Activated CD4-positive, alpha-beta memory T cell treated with anti-CD3 and anti-CD28 coated beads for 36 hours (primary cell): ENCODE measurements around the gene AVPR1B. TPM values are rescaled to one million over a fixed set of nuclear protein-coding genes. Genes with fewer than 3 reads are reported as not detected.

ENCODE experiments used
- CTCF ChIA-PET: fragments of 350-600 bp; sonication (Branson Sonifier 250); formaldehyde crosslinking; loops from one replicate; lab custom pipeline; 2021; ENCODE audit warnings: antibody characterized with exemption, inconsistent platforms; lab: Charles Lee
- POLR2A ChIA-PET: fragments of 350-600 bp; sonication (Branson Sonifier 250); formaldehyde crosslinking; loops from one replicate; lab custom pipeline; 2021; ENCODE audit warnings: antibody characterized with exemption; lab: Charles Lee
- DNase-seq: peaks from one replicate; pipeline ENCODE4 v3.0.0-alpha.2; 2020
- H3K27ac Mint-ChIP-seq: one replicate; pipeline ENCODE4 v1.8.0; 2021; ENCODE audit warnings: mixed read lengths
- H3K27me3 Mint-ChIP-seq: one replicate; pipeline ENCODE4 v1.8.0; 2021; ENCODE audit warnings: mixed read lengths
- H3K36me3 Mint-ChIP-seq: one replicate; pipeline ENCODE4 v1.8.0; 2021; ENCODE audit warnings: mixed read lengths
- H3K4me1 Mint-ChIP-seq: one replicate; pipeline ENCODE4 v1.8.0; 2021; ENCODE audit warnings: low read depth, mixed read lengths
- H3K4me3 Mint-ChIP-seq: one replicate; pipeline ENCODE4 v1.8.0; 2021; ENCODE audit warnings: mild to moderate bottlenecking, mixed read lengths
- H3K9me3 Mint-ChIP-seq: one replicate; pipeline ENCODE4 v1.8.0; 2021; ENCODE audit warnings: mixed read lengths
- intact Hi-C: fragments of 100-400 bp; cut with micrococcal nuclease; formaldehyde crosslinking; loops from one replicate; pipeline ENCODE4 v1.15.1; 2023
- total RNA-seq, 2 experiments: library from RNA; stranded (reverse); gene quantifications; one replicate each; pipeline ENCODE4 v1.2.3, GENCODE V29; 2021

The AVPR1B gene
- total RNA-seq, 2 experiments from 2014 or later: not detected

DNA sequence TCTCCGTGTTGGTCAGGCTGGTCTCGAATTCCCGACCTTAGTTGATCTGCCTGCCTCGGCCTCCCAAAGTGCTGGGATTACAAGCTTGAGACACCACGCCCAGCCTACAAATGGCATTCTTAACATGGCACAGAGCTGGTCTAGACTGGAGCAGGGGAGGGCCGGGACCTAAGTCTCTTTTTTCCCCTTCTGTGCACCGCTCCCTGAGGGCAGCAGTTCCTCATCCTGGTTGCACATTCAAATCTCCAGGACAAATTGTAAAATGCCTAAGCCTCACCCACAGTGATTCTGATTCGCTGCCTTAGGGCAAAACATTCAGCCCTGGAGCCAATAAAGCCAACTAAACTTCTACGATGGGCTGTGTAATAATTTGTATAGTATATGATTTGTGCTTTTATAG, 10.1 kb upstream of the AVPR1B start:
- CTCF ChIA-PET: interaction anchor here (1.3 kb wide), 1 partner anchor 21 kb away, joined by 3 read pairs; no protein-coding TSS in a partner anchor
- peaks cover 26% of the 10 kb centered on the region for H3K27me3 Mint-ChIP-seq
- no peak overlapping the region for H3K4me3 Mint-ChIP-seq
- H3K4me1 Mint-ChIP-seq: no peaks in the 10 kb centered on the region
- H3K9me3 Mint-ChIP-seq: peaks cover 4% of the 10 kb centered on the region
- no peak overlapping the region for H3K27ac Mint-ChIP-seq
- H3K36me3 Mint-ChIP-seq: peaks cover under 1% of the 10 kb centered on the region
- intact Hi-C loops: no loop called here
- POLR2A ChIA-PET: no interaction called here
- no peak for DNase-seq

DNA sequence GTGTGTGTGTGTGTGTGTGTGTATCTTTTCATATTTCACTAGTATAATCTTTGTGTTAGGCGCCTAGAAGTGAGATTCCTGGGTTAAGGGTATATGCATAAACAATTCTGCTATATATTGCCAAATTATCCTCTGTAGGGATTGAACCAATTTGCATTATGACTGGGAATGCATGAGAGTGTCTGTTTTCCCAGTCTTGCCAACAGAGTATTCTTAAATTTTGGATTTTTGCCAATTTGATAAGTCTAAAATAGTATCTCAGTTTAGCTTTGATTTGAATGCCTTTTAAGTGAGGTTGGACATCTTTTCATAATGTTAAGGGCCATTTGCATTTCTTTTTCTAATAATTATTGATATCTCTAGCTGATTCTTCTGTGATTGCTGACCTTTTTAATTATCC, 8.2 kb upstream of the AVPR1B start:
- peaks cover 4% of the 10 kb centered on the region for H3K36me3 Mint-ChIP-seq
- no peaks in the 10 kb centered on the region for H3K4me1 Mint-ChIP-seq
- H3K9me3 Mint-ChIP-seq: peaks cover 16% of the 10 kb centered on the region
- intact Hi-C loops: no loop called here
- ChIA-PET POLR2A (no interaction called here), CTCF (interaction anchor here (1.1 to 1.6 kb wide), 2 partner anchors 19 to 95 kb away, joined by 3 read pairs; no protein-coding TSS in a partner anchor)
- no peak for DNase-seq
- H3K27ac Mint-ChIP-seq: no peak overlapping the region
- H3K4me3 Mint-ChIP-seq: no peak overlapping the region
- peaks cover 26% of the 10 kb centered on the region for H3K27me3 Mint-ChIP-seq

DNA sequence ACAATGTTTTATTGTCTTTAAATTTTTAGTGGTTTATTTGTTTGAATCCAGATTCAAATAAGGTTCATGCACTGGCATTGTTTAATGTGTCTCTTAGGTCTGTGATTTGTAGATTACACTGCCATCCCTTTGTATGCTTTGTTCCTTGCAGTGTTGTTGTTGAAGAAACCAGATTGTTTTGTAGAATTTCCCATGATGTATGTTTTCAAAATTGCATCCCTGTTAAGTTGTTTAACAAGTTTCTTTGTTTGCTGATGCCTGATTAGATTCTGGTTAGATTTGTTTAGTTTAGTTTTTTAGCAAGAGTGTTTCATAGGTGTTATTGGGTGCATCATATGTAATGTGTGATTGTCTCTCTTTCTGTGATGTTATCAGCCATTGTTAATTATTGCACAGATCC, 5.5 kb upstream of the AVPR1B start:
- peaks cover 6% of the 10 kb centered on the region for H3K36me3 Mint-ChIP-seq
- ChIA-PET CTCF (no interaction called here), POLR2A (interaction anchor here (0.7 kb wide), 1 partner anchor 125 kb away, joined by 4 read pairs; no protein-coding TSS in a partner anchor)
- no peak overlapping the region for H3K4me3 Mint-ChIP-seq
- intact Hi-C loops: no loop called here
- peaks cover 2% of the 10 kb centered on the region for H3K4me1 Mint-ChIP-seq
- H3K27me3 Mint-ChIP-seq: peaks cover 33% of the 10 kb centered on the region
- H3K27ac Mint-ChIP-seq: no peak overlapping the region
- DNase-seq: no peak
- H3K9me3 Mint-ChIP-seq: peaks cover 16% of the 10 kb centered on the region

DNA sequence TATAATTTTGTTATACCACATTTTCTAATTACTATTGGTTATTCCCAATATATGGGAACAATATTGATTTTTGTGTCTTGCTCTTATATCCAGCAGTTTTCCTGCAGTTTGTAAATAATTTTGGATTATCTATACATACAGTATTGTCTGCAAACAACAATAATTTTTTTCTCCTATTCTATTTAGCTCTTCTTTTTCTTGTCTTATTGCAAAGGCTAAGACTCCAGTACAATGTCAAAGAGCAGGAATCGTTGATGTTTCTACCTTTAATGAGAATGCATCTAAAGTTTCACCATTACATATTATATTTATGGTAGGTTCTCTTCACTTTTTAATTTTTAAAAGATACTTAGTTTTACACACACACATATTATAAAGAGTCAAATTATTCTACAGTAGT, 4.1 kb upstream of the AVPR1B start:
- intact Hi-C loops: no loop called here
- H3K4me1 Mint-ChIP-seq: peaks cover 8% of the 10 kb centered on the region
- H3K36me3 Mint-ChIP-seq: peaks cover 6% of the 10 kb centered on the region
- no peak overlapping the region for H3K27ac Mint-ChIP-seq
- H3K4me3 Mint-ChIP-seq: no peak overlapping the region
- POLR2A ChIA-PET: no interaction called here
- CTCF ChIA-PET: interaction anchor here (1.4 kb wide), 1 partner anchor 15 kb away, joined by 3 read pairs; no protein-coding TSS in a partner anchor
- peaks cover 16% of the 10 kb centered on the region for H3K9me3 Mint-ChIP-seq
- H3K27me3 Mint-ChIP-seq: peaks cover 35% of the 10 kb centered on the region
- DNase-seq: no peak

- H3K27me3 Mint-ChIP-seq: peaks cover 37% of the 10 kb centered on the region
- CTCF ChIA-PET: interaction anchor here (1.5 kb wide), 1 partner anchor 15 kb away, joined by 5 read pairs; no protein-coding TSS in a partner anchor
- H3K36me3 Mint-ChIP-seq: peaks cover 6% of the 10 kb centered on the region
Measured at GRCh38 chr1:206120406-206120805, 3.2 kb upstream of the AVPR1B start.

DNA sequence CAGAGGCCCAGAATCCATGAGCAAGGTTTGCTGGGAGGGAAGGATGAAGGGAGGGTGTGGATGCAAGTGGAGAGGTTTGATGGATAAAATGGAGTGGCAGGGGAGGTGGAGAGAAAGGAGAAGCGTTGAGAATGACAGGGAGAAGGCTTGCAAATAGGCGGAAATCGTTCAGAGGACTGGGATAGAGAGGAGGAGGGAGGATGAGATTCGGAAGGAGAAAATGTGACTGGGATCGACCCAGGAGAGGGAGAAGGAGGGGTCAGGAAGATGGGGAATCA, 376 bp downstream of the AVPR1B start:
- peaks cover 3% of the 10 kb centered on the region for H3K36me3 Mint-ChIP-seq
- H3K4me1 Mint-ChIP-seq: peaks cover 8% of the 10 kb centered on the region
- ChIA-PET POLR2A (no interaction called here), CTCF (interaction anchor here (0.8 to 1.3 kb wide), 2 partner anchors 11 to 90 kb away, joined by 3 to 7 read pairs; no protein-coding TSS in a partner anchor)
- H3K4me3 Mint-ChIP-seq: no peak overlapping the region
- H3K9me3 Mint-ChIP-seq: peaks cover 7% of the 10 kb centered on the region
- intact Hi-C loops: no loop called here
- peaks cover 31% of the 10 kb centered on the region for H3K27me3 Mint-ChIP-seq
- H3K27ac Mint-ChIP-seq: no peak overlapping the region
- no peak for DNase-seq

More at GRCh38 chr1:206120406-206120805, 3.2 kb upstream of the AVPR1B start:
- intact Hi-C loops: no loop called here
- Mint-ChIP-seq H3K4me1 (peaks cover 8% of the 10 kb centered on the region), H3K4me3 (no peak overlapping the region), H3K27ac (no peak overlapping the region), H3K9me3 (peaks cover 16% of the 10 kb centered on the region)
- DNase-seq: no peak
- POLR2A ChIA-PET: no interaction called here

DNA sequence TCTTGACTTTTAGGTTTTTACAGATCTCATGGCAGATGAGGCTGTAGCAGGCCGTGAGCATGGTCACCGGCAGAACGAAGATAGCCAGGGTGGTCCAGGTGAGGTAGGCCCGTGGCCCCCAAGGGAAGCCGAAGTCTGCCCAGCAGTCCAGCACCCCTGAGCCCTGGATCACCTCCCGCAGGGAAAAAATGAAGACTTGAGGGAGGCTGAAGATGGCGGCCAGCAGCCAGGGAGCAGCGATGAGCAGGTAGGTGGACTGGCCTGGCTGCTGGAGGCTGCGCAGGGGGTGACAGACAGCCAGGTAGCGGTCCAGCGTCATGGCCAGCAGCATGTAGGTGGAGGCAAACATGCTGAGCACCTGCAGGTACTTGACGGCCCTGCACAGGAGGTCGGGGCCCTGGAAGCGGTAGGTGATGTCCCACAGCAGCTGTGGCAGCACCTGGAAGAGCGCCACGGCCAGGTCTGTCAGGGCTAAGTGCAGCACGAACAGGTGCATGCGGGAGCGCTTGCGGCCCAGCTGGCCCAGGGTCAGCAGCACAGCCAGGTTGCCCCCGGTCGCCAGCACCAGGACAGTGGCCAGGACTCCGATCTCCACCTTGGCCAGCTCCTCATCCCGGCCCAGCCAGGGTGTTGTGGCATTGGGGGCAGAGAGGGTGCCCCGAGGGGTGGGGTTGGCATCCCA, 856 bp downstream of the AVPR1B start:
- H3K9me3 Mint-ChIP-seq: peaks cover 3% of the 10 kb centered on the region
- DNase-seq: no peak
- H3K36me3 Mint-ChIP-seq: peaks cover 3% of the 10 kb centered on the region
- H3K27ac Mint-ChIP-seq: no peak overlapping the region
- H3K4me1 Mint-ChIP-seq: peaks cover 8% of the 10 kb centered on the region
- H3K4me3 Mint-ChIP-seq: no peak overlapping the region
- H3K27me3 Mint-ChIP-seq: peaks cover 31% of the 10 kb centered on the region
- ChIA-PET CTCF (interaction anchor here (1.6 kb wide), 1 partner anchor 139 kb away, joined by 4 read pairs; no protein-coding TSS in a partner anchor), POLR2A (no interaction called here)
- intact Hi-C loops: no loop called here

GRCh38 chr1:206115791-206116190, 1.4 kb downstream of the AVPR1B start:
- H3K9me3 Mint-ChIP-seq: no peaks in the 10 kb centered on the region

DNA sequence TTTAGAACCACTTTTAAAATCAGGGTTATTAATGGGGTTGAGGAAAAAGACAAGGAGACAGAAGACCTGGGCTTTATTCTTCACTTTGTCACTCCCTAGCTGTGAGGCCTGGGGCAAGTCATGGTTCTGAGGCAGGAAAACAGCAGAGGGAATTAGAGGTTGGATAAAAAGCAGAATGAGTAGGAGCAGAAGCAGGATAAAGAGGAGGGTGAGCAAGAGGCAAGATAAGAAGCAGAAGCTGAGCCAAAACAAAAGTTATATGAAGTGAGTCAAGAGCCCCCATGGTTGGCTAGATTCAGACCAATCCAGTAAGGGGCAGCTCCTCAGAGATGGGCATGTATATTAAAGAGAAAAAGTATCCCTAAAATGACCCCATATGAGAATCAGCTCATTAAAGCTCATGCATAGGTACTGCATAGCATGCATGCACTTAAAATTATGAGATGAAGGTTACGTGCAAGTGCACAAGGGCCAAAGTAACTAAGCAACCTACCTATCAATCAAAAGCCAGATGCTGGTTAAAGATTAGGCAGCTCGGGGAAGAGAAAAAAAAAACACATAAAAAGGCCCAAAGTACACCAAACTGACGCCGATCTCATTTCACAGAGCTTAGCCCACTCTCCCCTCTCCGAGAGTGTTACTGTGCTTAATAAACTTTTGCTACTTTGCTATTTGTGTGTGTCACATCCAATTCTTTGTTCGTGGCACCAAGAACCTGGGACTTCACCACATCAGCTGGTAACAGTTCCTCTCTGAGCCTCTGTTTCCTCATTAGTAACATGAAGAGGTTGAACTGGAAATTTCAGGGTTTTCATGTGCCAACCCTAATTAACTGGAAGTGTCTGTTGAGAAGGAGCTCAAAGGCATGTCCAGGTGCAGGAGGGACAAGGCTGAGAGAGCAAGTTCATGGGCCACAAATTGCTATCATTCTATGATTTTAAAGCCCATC, 2.2 kb downstream of the AVPR1B start:
- peaks cover 27% of the 10 kb centered on the region for H3K27me3 Mint-ChIP-seq
- no peak overlapping the region for H3K27ac Mint-ChIP-seq
- DNase-seq: no peak
- ChIA-PET POLR2A (no interaction called here), CTCF (interaction anchor here (1.0 to 1.6 kb wide), 3 partner anchors 9 to 138 kb away, joined by 3 to 4 read pairs (median 3); no protein-coding TSS in a partner anchor)
- no peak overlapping the region for H3K4me3 Mint-ChIP-seq
- no peaks in the 10 kb centered on the region for H3K9me3 Mint-ChIP-seq
- intact Hi-C loops: no loop called here
- H3K4me1 Mint-ChIP-seq: peaks cover 8% of the 10 kb centered on the region
- no peaks in the 10 kb centered on the region for H3K36me3 Mint-ChIP-seq

More at GRCh38 chr1:206115791-206116190, 1.4 kb downstream of the AVPR1B start:
- ChIA-PET POLR2A (no interaction called here), CTCF (interaction anchor here (1.4 to 1.6 kb wide), 2 partner anchors 10 to 138 kb away, joined by 3 to 4 read pairs; no protein-coding TSS in a partner anchor)
- DNase-seq: no peak
- peaks cover 3% of the 10 kb centered on the region for H3K36me3 Mint-ChIP-seq
- intact Hi-C loops: no loop called here
- H3K27ac Mint-ChIP-seq: no peak overlapping the region
- peaks cover 8% of the 10 kb centered on the region for H3K4me1 Mint-ChIP-seq
- peaks cover 31% of the 10 kb centered on the region for H3K27me3 Mint-ChIP-seq
- H3K4me3 Mint-ChIP-seq: no peak overlapping the region

DNA sequence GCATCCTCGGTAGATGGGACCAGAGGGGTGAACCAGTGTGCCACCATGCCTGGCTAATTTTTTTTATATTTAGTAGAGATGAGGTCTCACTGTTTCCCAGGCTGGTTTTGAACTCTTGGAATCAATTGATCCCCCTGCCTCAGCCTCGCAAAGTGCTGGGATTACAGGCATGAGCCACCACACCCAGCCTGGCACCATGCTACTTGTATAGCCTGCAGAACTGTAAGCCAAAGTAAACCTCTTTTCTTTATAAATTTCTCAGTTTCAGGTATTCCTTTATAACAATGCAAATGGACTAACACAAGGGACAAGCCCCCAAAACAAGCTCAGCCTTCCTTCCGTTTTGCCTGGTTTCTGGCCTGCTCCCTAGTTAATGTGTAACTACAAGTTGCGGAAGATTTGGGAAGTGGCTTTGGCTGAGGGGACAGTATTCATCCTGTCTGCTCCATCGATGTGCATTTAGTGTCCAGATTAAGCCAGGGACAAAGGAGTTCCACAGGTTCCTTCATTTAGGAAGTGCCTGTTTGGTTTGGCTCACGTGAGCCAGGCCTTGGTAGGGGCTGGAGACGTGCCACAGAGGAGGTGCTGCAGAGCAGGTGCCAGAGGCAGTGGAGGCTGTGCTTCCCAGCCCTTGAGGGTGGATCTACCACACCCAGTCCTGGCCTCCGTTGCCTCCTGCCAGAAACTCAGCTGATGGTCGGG, 4.4 kb downstream of the AVPR1B start:
- ChIA-PET CTCF (no interaction called here), POLR2A (no interaction called here)
- H3K27ac Mint-ChIP-seq: no peak overlapping the region
- no peak overlapping the region for H3K4me3 Mint-ChIP-seq
- no peak for DNase-seq
- H3K4me1 Mint-ChIP-seq: peaks cover 7% of the 10 kb centered on the region
- H3K27me3 Mint-ChIP-seq: peaks cover 15% of the 10 kb centered on the region
- no peaks in the 10 kb centered on the region for H3K9me3 Mint-ChIP-seq
- H3K36me3 Mint-ChIP-seq: no peaks in the 10 kb centered on the region
- intact Hi-C loops: no loop called here

- no peaks in the 10 kb centered on the region for H3K4me1 Mint-ChIP-seq
- no peak for DNase-seq
- peaks cover 6% of the 10 kb centered on the region for H3K27me3 Mint-ChIP-seq
- no peaks in the 10 kb centered on the region for H3K36me3 Mint-ChIP-seq
- intact Hi-C loops: no loop called here
- H3K4me3 Mint-ChIP-seq: no peak overlapping the region
- POLR2A ChIA-PET: no interaction called here
- CTCF ChIA-PET: interaction anchor here (0.9 to 10.4 kb wide), 5 partner anchors 69 to 193 kb away, joined by 3 to 298 read pairs (median 5); no protein-coding TSS in a partner anchor
- no peak overlapping the region for H3K27ac Mint-ChIP-seq
- no peaks in the 10 kb centered on the region for H3K9me3 Mint-ChIP-seq
Measured at GRCh38 chr1:206111271-206111927, 5.8 kb downstream of the AVPR1B start.
